Mesendoderm (in vitro differentiated cells): ENCODE measurements around the gene ARHGEF11.
"Not testable (repeated sequence)": the region's sequence is repeated elsewhere in the genome, so short reads cannot be mapped to it uniquely, and the experiment has no call there.

ENCODE experiments used
- DNase-seq: peaks from one replicate; pipeline ENCODE4 v3.0.0; 2013
- H2AK5ac ChIP-seq: 2 replicates; pipeline ENCODE4 v1.6.1; 2013; ENCODE audit warnings: low read length, inconsistent platforms
- H2BK120ac ChIP-seq: 2 replicates; pipeline ENCODE4 v1.6.1; 2013; ENCODE audit warnings: low read depth, mild to moderate bottlenecking, low read length, moderate library complexity, mixed read lengths
- H2BK15ac ChIP-seq: replicated peaks from 2 replicates; pipeline ENCODE4 v1.6.1; 2013; ENCODE audit warnings: low read depth, mild to moderate bottlenecking, moderate library complexity
- H2BK5ac ChIP-seq: 2 replicates; pipeline ENCODE4 v1.6.1; 2013; ENCODE audit warnings: low read length, inconsistent platforms
- H3K18ac ChIP-seq: 2 replicates; pipeline ENCODE4 v1.6.1; 2013; ENCODE audit warnings: mild to moderate bottlenecking, low read length, mixed read lengths
- H3K23ac ChIP-seq: one replicate; pipeline ENCODE4 v1.6.1; 2013; ENCODE audit warnings: low read length
- H3K27ac ChIP-seq: 2 replicates; pipeline ENCODE4 v1.5.1; 2013; ENCODE audit warnings: low read depth, mild to moderate bottlenecking, inconsistent platforms, low read length, moderate library complexity
- H3K27me3 ChIP-seq: 2 replicates; pipeline ENCODE4 v1.6.1; 2013; ENCODE audit warnings: low read length, control low read depth, mild to moderate bottlenecking, inconsistent platforms; ENCODE audit not compliant: insufficient read depth, poor library complexity
- H3K36me3 ChIP-seq: 2 replicates; pipeline ENCODE4 v1.6.1; 2013; ENCODE audit warnings: low read length, inconsistent platforms; ENCODE audit not compliant: control insufficient read depth, insufficient read depth
- H3K4ac ChIP-seq: one replicate; pipeline ENCODE4 v1.6.1; 2013; ENCODE audit warnings: low read depth, mild to moderate bottlenecking, low read length, moderate library complexity
- H3K4me1 ChIP-seq: 2 replicates; pipeline ENCODE4 v1.6.1; 2013; ENCODE audit warnings: low read depth, low read length, inconsistent platforms; ENCODE audit not compliant: control insufficient read depth
- H3K4me2 ChIP-seq: 2 replicates; pipeline ENCODE4 v1.6.1; 2013; ENCODE audit warnings: low read length
- H3K4me3 ChIP-seq: 2 replicates; pipeline ENCODE4 v1.5.1; 2013; ENCODE audit warnings: mild to moderate bottlenecking, low read length
- H3K56ac ChIP-seq: one replicate; pipeline ENCODE4 v1.6.1; 2013; ENCODE audit warnings: low read length
- H3K79me1 ChIP-seq: 2 replicates; pipeline ENCODE4 v1.6.1; 2013; ENCODE audit warnings: low read length, inconsistent platforms
- H3K79me2 ChIP-seq: 2 replicates; pipeline ENCODE4 v1.6.1; 2013; ENCODE audit warnings: mild to moderate bottlenecking, low read length; ENCODE audit not compliant: control insufficient read depth, insufficient read depth
- H3K9ac ChIP-seq: 2 replicates; pipeline ENCODE4 v1.6.1; 2013; ENCODE audit warnings: low read length, inconsistent platforms
- H4K5ac ChIP-seq: one replicate; pipeline ENCODE4 v1.6.1; 2013; ENCODE audit warnings: low read length
- H4K8ac ChIP-seq: one replicate; pipeline ENCODE4 v1.6.1; 2013; ENCODE audit warnings: low read depth, mild to moderate bottlenecking, control low read depth, low read length, moderate library complexity
- WGBS: extraction: QIAGEN DNeasy Blood & Tissue Kit; methylation state at CpG from one replicate; pipeline ENCODE4 v1.1.7; 2013; ENCODE audit warnings: low lambda C conversion rate, missing lambda C conversion rate; ENCODE audit not compliant: insufficient coverage; ENCODE audit errors: extremely low coverage; 5-methylcytosine and 5-hydroxymethylcytosine counted together

ARHGEF11 gene

GRCh38 chr1:156927215-156928042, 118.1 kb downstream of the ARHGEF11 start:
- Histone ChIP-seq H2BK15ac (no peak overlapping the region), H4K5ac (no peak overlapping the region), H3K27ac (no peak overlapping the region), H2BK5ac (no peak overlapping the region), H4K8ac (no peak overlapping the region), H3K36me3 (no peaks in the 10 kb centered on the region), H3K27me3 (peaks cover 36% of the 10 kb centered on the region), H3K79me2 (no peaks in the 10 kb centered on the region), H3K56ac (peak overlapping the region; percentile 83), H2AK5ac (no peak overlapping the region), H3K79me1 (no peaks in the 10 kb centered on the region), H3K4me2 (peak overlapping the region; percentile 65), H3K4me3 (peak overlapping the region; percentile 27), H3K18ac (no peak overlapping the region), H3K23ac (no peak overlapping the region), H3K4me1 (no peaks in the 10 kb centered on the region), H2BK120ac (no peak overlapping the region), H3K4ac (no peak overlapping the region), H3K9ac (peak overlapping the region; percentile 59)
- no CpG with 5 or more reads among the region's 64 CpGs for WGBS
- peak; percentile 90 for DNase-seq

GRCh38 chr1:156926695-156927094, 118.8 kb downstream of the ARHGEF11 start:
- not testable (repeated sequence) for H3K18ac ChIP-seq, H4K8ac ChIP-seq, H3K9ac ChIP-seq, H2BK5ac ChIP-seq, H2BK15ac ChIP-seq, DNase-seq, H3K4me3 ChIP-seq, H3K79me2 ChIP-seq, H3K56ac ChIP-seq, H3K36me3 ChIP-seq, H2BK120ac ChIP-seq, H3K4ac ChIP-seq, H2AK5ac ChIP-seq, H4K5ac ChIP-seq, H3K23ac ChIP-seq, H3K4me1 ChIP-seq, H3K27ac ChIP-seq, H3K4me2 ChIP-seq, H3K79me1 ChIP-seq
- no CpG with 5 or more reads among the region's 6 CpGs for WGBS
- peaks cover 44% of the 10 kb centered on the region for H3K27me3 ChIP-seq

- H3K9ac ChIP-seq: no peak overlapping the region
- H4K5ac ChIP-seq: no peak overlapping the region
- no peak overlapping the region for H3K18ac ChIP-seq
- no peak overlapping the region for H3K56ac ChIP-seq
- no peak overlapping the region for H3K4me2 ChIP-seq
- no peaks in the 10 kb centered on the region for H3K79me2 ChIP-seq
- no peak overlapping the region for H3K27ac ChIP-seq
- DNase-seq: peak; percentile 36
- WGBS: no CpG with 5 or more reads among the region's 3 CpGs
- no peaks in the 10 kb centered on the region for H3K4me1 ChIP-seq
- H4K8ac ChIP-seq: no peak overlapping the region
- H2BK15ac ChIP-seq: no peak overlapping the region
- H3K36me3 ChIP-seq: no peaks in the 10 kb centered on the region
- no peak overlapping the region for H3K4me3 ChIP-seq
- no peak overlapping the region for H3K4ac ChIP-seq
- H2BK120ac ChIP-seq: no peak overlapping the region
- peak overlapping the region; percentile 74 for H3K23ac ChIP-seq
- no peaks in the 10 kb centered on the region for H3K79me1 ChIP-seq
- peaks cover 48% of the 10 kb centered on the region for H3K27me3 ChIP-seq
- no peak overlapping the region for H2AK5ac ChIP-seq
- H2BK5ac ChIP-seq: no peak overlapping the region
Observed at GRCh38 chr1:156926175-156926574, 119.4 kb downstream of the ARHGEF11 start.

- H3K79me2 ChIP-seq: no peaks in the 10 kb centered on the region
- H3K27me3 ChIP-seq: peaks cover 56% of the 10 kb centered on the region
- H3K56ac ChIP-seq: no peak overlapping the region
- no peak overlapping the region for H3K4ac ChIP-seq
- H3K4me2 ChIP-seq: no peak overlapping the region
- no peaks in the 10 kb centered on the region for H3K79me1 ChIP-seq
- no peak overlapping the region for H2BK15ac ChIP-seq
- H4K5ac ChIP-seq: no peak overlapping the region
- no peak overlapping the region for H4K8ac ChIP-seq
- no CpG with 5 or more reads among the region's 5 CpGs for WGBS
- H3K4me1 ChIP-seq: no peaks in the 10 kb centered on the region
- H3K4me3 ChIP-seq: no peak overlapping the region
- H3K9ac ChIP-seq: no peak overlapping the region
- H3K27ac ChIP-seq: no peak overlapping the region
- no peak overlapping the region for H2BK120ac ChIP-seq
- no peak overlapping the region for H3K23ac ChIP-seq
- no peak overlapping the region for H2BK5ac ChIP-seq
- peak; percentile 21 for DNase-seq
- H3K18ac ChIP-seq: no peak overlapping the region
- no peak overlapping the region for H2AK5ac ChIP-seq
- H3K36me3 ChIP-seq: no peaks in the 10 kb centered on the region
Observed at GRCh38 chr1:156925154-156926010, 120.2 kb downstream of the ARHGEF11 start.

GRCh38 chr1:156924478-156925153, 120.9 kb downstream of the ARHGEF11 start:
- no peak overlapping the region for H2BK15ac ChIP-seq
- no peak overlapping the region for H3K4ac ChIP-seq
- no peak overlapping the region for H3K27ac ChIP-seq
- H3K9ac ChIP-seq: no peak overlapping the region
- no peak overlapping the region for H2BK5ac ChIP-seq
- no peak overlapping the region for H2AK5ac ChIP-seq
- H3K23ac ChIP-seq: no peak overlapping the region
- no peaks in the 10 kb centered on the region for H3K36me3 ChIP-seq
- H3K27me3 ChIP-seq: peaks cover 56% of the 10 kb centered on the region
- H4K8ac ChIP-seq: no peak overlapping the region
- WGBS: no CpG with 5 or more reads among the region's 22 CpGs
- H3K18ac ChIP-seq: no peak overlapping the region
- no peaks in the 10 kb centered on the region for H3K79me2 ChIP-seq
- H4K5ac ChIP-seq: no peak overlapping the region
- H3K4me3 ChIP-seq: no peak overlapping the region
- H3K4me1 ChIP-seq: no peaks in the 10 kb centered on the region
- no peak overlapping the region for H2BK120ac ChIP-seq
- DNase-seq: peak; percentile 33
- H3K56ac ChIP-seq: peak overlapping the region; percentile 50
- peak overlapping the region; percentile 90 for H3K4me2 ChIP-seq
- no peaks in the 10 kb centered on the region for H3K79me1 ChIP-seq
